ENCODE data around the gene ANKS1B.
"Not testable (repeated sequence)": the region's sequence is repeated elsewhere in the genome, so short reads cannot be mapped to it uniquely, and the experiment has no call there.

ANKS1B gene

GRCh38 chr12:98793121-98793520 is 1191.6 kb downstream of the ANKS1B start:
- no peak for DNase-seq

GRCh38 chr12:98791406-98791805 is 1193.3 kb downstream of the ANKS1B start:
- no peak for DNase-seq

GRCh38 chr12:98788396-98788795 is 1196.3 kb downstream of the ANKS1B start:
- no peak for DNase-seq

- no peak for DNase-seq
Observed at GRCh38 chr12:98786653-98787052, 1198.1 kb downstream of the ANKS1B start.

- no peak for DNase-seq
Observed at GRCh38 chr12:98783420-98783819, 1201.3 kb downstream of the ANKS1B start.

- no peak for DNase-seq
Observed at GRCh38 chr12:98780261-98780660, 1204.5 kb downstream of the ANKS1B start.

GRCh38 chr12:98772818-98773217 is 1211.9 kb downstream of the ANKS1B start:
- DNase-seq: no peak

- no peak for DNase-seq
Observed at GRCh38 chr12:98771811-98772752, 1212.7 kb downstream of the ANKS1B start.

- no peak for DNase-seq
Observed at GRCh38 chr12:98770230-98770629, 1214.5 kb downstream of the ANKS1B start.

- DNase-seq: no peak
Observed at GRCh38 chr12:98769068-98769467, 1215.7 kb downstream of the ANKS1B start.

GRCh38 chr12:98767248-98767647 is 1217.5 kb downstream of the ANKS1B start:
- DNase-seq: no peak

- DNase-seq: no peak
Observed at GRCh38 chr12:98763656-98764055, 1221.1 kb downstream of the ANKS1B start.

GRCh38 chr12:98758331-98758730 is 1226.4 kb downstream of the ANKS1B start:
- no peak for DNase-seq

GRCh38 chr12:98757455-98757854 is 1227.3 kb downstream of the ANKS1B start:
- no peak for DNase-seq

- DNase-seq: not testable (repeated sequence)
Observed at GRCh38 chr12:98755855-98756254, 1228.9 kb downstream of the ANKS1B start.

GRCh38 chr12:98754095-98754494 is 1230.6 kb downstream of the ANKS1B start:
- no peak for DNase-seq

- no peak for DNase-seq
Observed at GRCh38 chr12:98752726-98753125, 1232.0 kb downstream of the ANKS1B start.

- DNase-seq: no peak
Observed at GRCh38 chr12:98751580-98752115, 1233.1 kb downstream of the ANKS1B start.

- no peak for DNase-seq
Observed at GRCh38 chr12:98750511-98750910, 1234.2 kb downstream of the ANKS1B start.

GRCh38 chr12:98748463-98748862 is 1236.3 kb downstream of the ANKS1B start:
- no peak for DNase-seq

GRCh38 chr12:98745578-98746391 is 1239.0 kb downstream of the ANKS1B start:
- DNase-seq: no peak

- peak; percentile 20 for DNase-seq
Observed at GRCh38 chr12:98744680-98745079, 1240.1 kb downstream of the ANKS1B start.

- no peak for DNase-seq
Observed at GRCh38 chr12:98743362-98743953, 1241.3 kb downstream of the ANKS1B start.
